GM06990 (cell line): ENCODE measurements around the gene ACR.

Experiments used
- DNase-seq: peaks from one replicate; pipeline ENCODE4 v3.0.0-alpha.2; 2011; ENCODE audit not compliant: insufficient read length; ENCODE audit errors: extremely low read depth
- H3K27me3 ChIP-seq: replicated peaks from 2 replicates; pipeline ENCODE4 v1.6.0; 2011; ENCODE audit warnings: low read length; ENCODE audit not compliant: control insufficient read depth, insufficient read depth
- H3K36me3 ChIP-seq: 2 replicates; pipeline ENCODE4 v1.5.1; 2011; ENCODE audit warnings: low read length; ENCODE audit not compliant: control insufficient read depth, insufficient read depth
- H3K4me3 ChIP-seq: replicated peaks from 2 replicates; pipeline ENCODE4 v1.5.1; 2011; ENCODE audit warnings: low read depth, mild to moderate bottlenecking, control low read depth, low read length
- TF ChIP-seq, protein P1 (sequence below): IDR thresholded peaks from 2 replicates; pipeline ENCODE4 v1.5.1; 2011; ENCODE audit warnings: low read length, control low read depth, mild to moderate bottlenecking, inconsistent platforms; ENCODE audit not compliant: insufficient read depth, poor library complexity, severe bottlenecking

The ACR gene

GRCh38 chr22:50701428-50702154 is 36.4 kb upstream of the ACR start:
- DNase-seq: no peak
- TF ChIP-seq, protein P1, sequence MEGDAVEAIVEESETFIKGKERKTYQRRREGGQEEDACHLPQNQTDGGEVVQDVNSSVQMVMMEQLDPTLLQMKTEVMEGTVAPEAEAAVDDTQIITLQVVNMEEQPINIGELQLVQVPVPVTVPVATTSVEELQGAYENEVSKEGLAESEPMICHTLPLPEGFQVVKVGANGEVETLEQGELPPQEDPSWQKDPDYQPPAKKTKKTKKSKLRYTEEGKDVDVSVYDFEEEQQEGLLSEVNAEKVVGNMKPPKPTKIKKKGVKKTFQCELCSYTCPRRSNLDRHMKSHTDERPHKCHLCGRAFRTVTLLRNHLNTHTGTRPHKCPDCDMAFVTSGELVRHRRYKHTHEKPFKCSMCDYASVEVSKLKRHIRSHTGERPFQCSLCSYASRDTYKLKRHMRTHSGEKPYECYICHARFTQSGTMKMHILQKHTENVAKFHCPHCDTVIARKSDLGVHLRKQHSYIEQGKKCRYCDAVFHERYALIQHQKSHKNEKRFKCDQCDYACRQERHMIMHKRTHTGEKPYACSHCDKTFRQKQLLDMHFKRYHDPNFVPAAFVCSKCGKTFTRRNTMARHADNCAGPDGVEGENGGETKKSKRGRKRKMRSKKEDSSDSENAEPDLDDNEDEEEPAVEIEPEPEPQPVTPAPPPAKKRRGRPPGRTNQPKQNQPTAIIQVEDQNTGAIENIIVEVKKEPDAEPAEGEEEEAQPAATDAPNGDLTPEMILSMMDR: no peak
- peaks cover 3% of the 10 kb centered on the region for H3K27me3 ChIP-seq
- no peak overlapping the region for H3K4me3 ChIP-seq
- no peaks in the 10 kb centered on the region for H3K36me3 ChIP-seq

DNA sequence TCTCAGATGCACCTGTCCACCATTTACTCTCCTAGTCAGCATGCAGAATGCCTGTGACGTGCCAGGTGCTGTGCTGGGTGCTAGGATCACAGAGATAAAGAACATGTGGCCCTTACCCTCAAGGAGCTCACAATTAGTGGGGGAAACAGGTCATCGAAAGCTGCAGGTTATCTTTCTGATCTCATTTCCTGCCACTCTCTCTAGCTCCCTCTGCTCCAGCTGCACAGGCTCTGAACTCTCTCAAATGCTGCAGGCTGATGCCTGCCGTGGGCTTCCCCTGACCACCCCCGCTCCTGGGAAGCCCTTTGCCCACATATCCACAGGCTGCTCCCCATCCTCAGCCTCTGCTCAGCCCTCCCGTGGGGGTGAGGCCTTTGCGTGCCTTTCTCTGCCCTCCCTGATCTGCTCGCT is 35.7 kb upstream of the ACR start:
- Histone ChIP-seq H3K4me3 (no peak overlapping the region), H3K36me3 (no peaks in the 10 kb centered on the region), H3K27me3 (peaks cover 3% of the 10 kb centered on the region)
- TF ChIP-seq, protein P1: no peak
- no peak for DNase-seq

DNA sequence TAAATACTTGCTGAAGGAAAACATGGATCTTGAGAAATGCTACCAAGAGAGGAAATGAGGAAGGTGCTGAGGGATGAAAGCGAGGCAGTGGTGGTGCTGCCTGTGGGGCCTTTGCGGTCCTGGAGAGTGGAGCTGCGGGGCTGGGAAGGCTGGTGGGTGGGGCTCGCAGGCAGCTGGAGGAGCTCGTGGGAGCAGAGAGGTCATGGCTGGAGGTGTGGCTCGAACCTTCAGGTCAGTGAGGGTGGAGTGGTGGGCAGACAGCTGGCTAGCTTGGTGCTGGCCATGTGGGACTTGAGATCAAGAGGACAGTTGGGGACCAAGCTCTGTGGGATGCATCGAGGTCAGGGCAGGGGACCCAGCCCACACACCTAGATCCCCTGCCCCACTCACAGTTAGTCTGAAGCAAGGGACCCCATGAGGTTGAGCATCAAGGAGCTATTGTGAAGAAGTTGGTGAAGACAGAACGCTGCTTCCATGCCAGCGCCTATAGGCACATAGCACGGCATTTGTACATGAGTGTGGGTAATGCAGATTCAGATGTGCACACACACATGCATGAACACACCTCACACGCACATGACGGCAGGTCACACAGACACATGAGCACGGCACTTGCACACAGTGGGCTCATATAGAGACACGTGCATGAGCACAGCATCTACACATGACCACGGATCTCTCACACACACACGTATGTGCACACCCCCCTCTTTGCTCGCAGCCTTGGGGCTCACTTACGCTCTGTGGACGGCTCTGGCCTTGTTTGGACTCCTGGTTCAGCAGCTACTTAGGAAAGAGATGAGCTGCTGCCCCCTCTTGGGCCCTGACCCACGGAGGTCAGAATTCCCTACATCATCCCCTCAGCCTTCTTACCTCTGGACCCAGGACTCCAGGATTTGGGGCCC is 34.9 kb upstream of the ACR start:
- no peaks in the 10 kb centered on the region for H3K36me3 ChIP-seq
- H3K27me3 ChIP-seq: peaks cover 3% of the 10 kb centered on the region
- no peak for DNase-seq
- H3K4me3 ChIP-seq: no peak overlapping the region
- TF ChIP-seq, protein P1: no peak

DNA sequence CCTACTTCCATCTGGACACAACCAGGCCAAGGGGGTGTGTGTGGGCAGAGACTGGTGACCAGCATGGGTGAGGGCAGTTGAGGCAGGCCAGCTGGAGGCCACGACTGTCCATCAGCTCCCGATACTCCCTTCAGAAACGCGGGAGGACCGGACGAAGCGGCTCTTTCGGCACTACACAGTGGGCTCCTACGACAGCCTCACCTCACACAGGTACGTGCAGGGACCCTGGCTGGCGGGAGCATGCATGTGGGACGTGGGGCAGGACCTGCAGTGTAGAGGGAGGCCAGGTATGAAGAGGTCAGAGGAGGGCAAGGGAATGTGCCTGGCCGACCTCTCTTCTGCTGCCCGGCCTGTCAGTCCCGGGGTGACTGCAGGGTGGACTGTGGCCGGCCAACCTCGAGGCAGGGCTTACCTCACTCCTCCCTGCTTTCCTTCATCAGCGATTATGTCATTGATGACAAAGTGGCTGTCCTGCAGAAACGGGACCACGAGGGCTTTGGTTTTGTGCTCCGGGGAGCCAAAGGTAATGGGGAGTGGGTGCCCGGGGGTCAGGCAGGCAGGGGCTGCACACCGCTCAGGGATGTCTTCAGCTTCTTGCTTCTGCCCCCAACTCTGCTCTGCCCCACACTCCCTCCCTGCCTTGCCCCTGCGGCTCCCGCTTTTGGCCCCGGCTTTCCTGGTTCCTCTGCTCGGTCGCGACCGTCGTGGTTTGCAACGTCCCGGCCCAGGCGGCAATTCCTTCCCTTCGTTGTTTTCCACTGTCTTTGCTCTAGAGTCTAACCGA is 34.1 kb upstream of the ACR start:
- no peak for DNase-seq

More for the DNA sequence above, 34.1 kb upstream of the ACR start:
- peaks cover 3% of the 10 kb centered on the region for H3K27me3 ChIP-seq
- H3K4me3 ChIP-seq: no peak overlapping the region
- TF ChIP-seq, protein P1: no peak
- H3K36me3 ChIP-seq: no peaks in the 10 kb centered on the region
